Spinal cord (tissue), 10 donors: Measurements from ENCODE around the gene ATP6V0B. TPM values are rescaled to one million over a fixed set of nuclear protein-coding genes. Genes with fewer than 3 reads are reported as not detected.

Experiments
- DNase-seq, 6 donors: peaks; one replicate each; pipeline versions ENCODE4 v3.0.0 to v3.0.0-alpha.2; 2013 to 2015; ENCODE audit warnings: low spot score in 6 of 6, low read depth in 4 of 6
- H3K27ac ChIP-seq: one replicate; pipeline ENCODE4 v1.5.1; 2013; ENCODE audit warnings: low read depth, low read length, control low read depth
- H3K27me3 ChIP-seq: one replicate; pipeline ENCODE4 v1.6.1; 2013; ENCODE audit warnings: low read length; ENCODE audit not compliant: control insufficient read depth, insufficient read depth
- H3K36me3 ChIP-seq: one replicate; pipeline ENCODE4 v1.6.1; 2013; ENCODE audit warnings: low read length; ENCODE audit not compliant: control insufficient read depth, insufficient read depth
- H3K4me1 ChIP-seq: one replicate; pipeline ENCODE4 v1.6.1; 2013; ENCODE audit warnings: low read length; ENCODE audit not compliant: control insufficient read depth, insufficient read depth
- H3K4me3 ChIP-seq: one replicate; pipeline ENCODE4 v1.5.1; 2013; ENCODE audit warnings: low read depth, low read length, control low read depth
- H3K9me3 ChIP-seq: one replicate; pipeline ENCODE4 v1.6.1; 2013; ENCODE audit warnings: low read length; ENCODE audit not compliant: control insufficient read depth, insufficient read depth
- WGBS: methylation state at CpG from one replicate; pipeline ENCODE4 v1.1.5; 2013; ENCODE audit warnings: missing lambda C conversion rate; ENCODE audit not compliant: insufficient coverage; 5-methylcytosine and 5-hydroxymethylcytosine counted together
- polyA plus RNA-seq, 2 donors: library from polyadenylated mRNA; unstranded; fragments of 120-200 nt; gene quantifications; one replicate each; pipeline ENCODE4 v1.2.1, GENCODE V29; 2013; ENCODE audit not compliant: insufficient read length in 2 of 2
- total RNA-seq, 2 donors: library from RNA; depleted of rRNA in 1 of 2; stranded (reverse); fragments of 120-200 nt in 1 of 2; fragments of >200 nt in 1 of 2; gene quantifications; one replicate each; pipeline versions ENCODE4 v1.2.3 to v1.2.4, GENCODE V29; 2013 to 2014
- donor health status: healthy.

Gene ATP6V0B
- total and polyA plus RNA-seq, 4 donors = 170 to 264 (median 198) TPM

GRCh38 chr1:43945674-43946235 lies 29.0 kb upstream of the ATP6V0B start:
- Histone ChIP-seq H3K4me3 (peak overlapping the region; percentile 93), H3K4me1 (peaks cover 48% of the 10 kb centered on the region), H3K9me3 (no peaks in the 10 kb centered on the region), H3K27me3 (no peaks in the 10 kb centered on the region), H3K27ac (peak overlapping the region; percentile 93), H3K36me3 (peaks cover 16% of the 10 kb centered on the region)
- 0% methylated on average over 2 of the region's 3 CpGs for WGBS
- no peak for DNase-seq

GRCh38 chr1:43946236-43947060 lies 28.3 kb upstream of the ATP6V0B start, which contains the start of gene IPO13:
Gene IPO13, plus strand, starts transcription at chr1:43946950. Its CDS starts 651 bp downstream, at chr1:43947601.
- Histone ChIP-seq H3K4me1 (peaks cover 48% of the 10 kb centered on the region), H3K27ac (peak within 1 kb of the TSS; percentile 93), H3K27me3 (no peaks in the 10 kb centered on the region), H3K9me3 (no peaks in the 10 kb centered on the region), H3K4me3 (peak within 1 kb of the TSS; percentile 93), H3K36me3 (peaks cover 21% of the 10 kb centered on the region)
- WGBS = under 1% methylated on average over 74 of the region's 74 CpGs
- DNase-seq = peak; percentile 89 to 98 (median 92)

- no peak for DNase-seq
- Histone ChIP-seq H3K4me3 (peak overlapping the region; percentile 93), H3K27ac (peak overlapping the region; percentile 93), H3K4me1 (peaks cover 48% of the 10 kb centered on the region), H3K27me3 (no peaks in the 10 kb centered on the region), H3K9me3 (no peaks in the 10 kb centered on the region), H3K36me3 (peaks cover 21% of the 10 kb centered on the region)
- WGBS = 5% methylated on average over 20 of the region's 27 CpGs
Observed at GRCh38 chr1:43947061-43947873, 27.5 kb upstream of the ATP6V0B start.

- peak overlapping the region; percentile 25 for H3K27ac ChIP-seq
- 17% methylated on average over 2 of the region's 3 CpGs for WGBS
- H3K4me3 ChIP-seq = peak overlapping the region; percentile 93
- H3K27me3 ChIP-seq = no peaks in the 10 kb centered on the region
- peak in 1 of 6 donors; percentile 34 for DNase-seq
- H3K9me3 ChIP-seq = no peaks in the 10 kb centered on the region
- H3K4me1 ChIP-seq = peaks cover 50% of the 10 kb centered on the region
- H3K36me3 ChIP-seq = peaks cover 21% of the 10 kb centered on the region
Observed at GRCh38 chr1:43947874-43948437, 26.8 kb upstream of the ATP6V0B start.

GRCh38 chr1:43949678-43950077 lies 25.1 kb upstream of the ATP6V0B start:
- no peak overlapping the region for H3K27ac ChIP-seq
- DNase-seq = no peak
- peaks cover 61% of the 10 kb centered on the region for H3K4me1 ChIP-seq
- H3K36me3 ChIP-seq = peaks cover 21% of the 10 kb centered on the region
- H3K9me3 ChIP-seq = no peaks in the 10 kb centered on the region
- H3K4me3 ChIP-seq = no peak overlapping the region
- no peaks in the 10 kb centered on the region for H3K27me3 ChIP-seq
- 84% methylated on average over 13 of the region's 13 CpGs for WGBS

GRCh38 chr1:43951021-43951985 lies 23.5 kb upstream of the ATP6V0B start:
- no peak overlapping the region for H3K27ac ChIP-seq
- WGBS = 69% methylated on average over 3 of the region's 4 CpGs
- no peak for DNase-seq
- H3K4me3 ChIP-seq = no peak overlapping the region
- H3K4me1 ChIP-seq = peaks cover 48% of the 10 kb centered on the region
- H3K27me3 ChIP-seq = no peaks in the 10 kb centered on the region
- H3K36me3 ChIP-seq = peaks cover 24% of the 10 kb centered on the region
- no peaks in the 10 kb centered on the region for H3K9me3 ChIP-seq

GRCh38 chr1:43952731-43953346 lies 21.9 kb upstream of the ATP6V0B start:
- Histone ChIP-seq H3K27me3 (no peaks in the 10 kb centered on the region), H3K27ac (no peak overlapping the region), H3K4me3 (no peak overlapping the region), H3K4me1 (peaks cover 39% of the 10 kb centered on the region), H3K9me3 (no peaks in the 10 kb centered on the region), H3K36me3 (peaks cover 40% of the 10 kb centered on the region)
- peak in 4 of 6 donors; percentile 64 to 98 (median 72) for DNase-seq
- 25% methylated on average over 7 of the region's 8 CpGs for WGBS

- Histone ChIP-seq H3K9me3 (no peaks in the 10 kb centered on the region), H3K27me3 (no peaks in the 10 kb centered on the region), H3K36me3 (peaks cover 45% of the 10 kb centered on the region), H3K4me3 (no peak overlapping the region), H3K27ac (peak overlapping the region; percentile 34), H3K4me1 (peaks cover 34% of the 10 kb centered on the region)
- DNase-seq = no peak
- 60% methylated on average over 2 of the region's 3 CpGs for WGBS
Observed at GRCh38 chr1:43953361-43953760, 21.4 kb upstream of the ATP6V0B start.
